Vagina (tissue), 2 donors: Measurements from ENCODE around the gene WRAP53.
"Not testable (repeated sequence)": the region's sequence is repeated elsewhere in the genome, so short reads cannot be mapped to it uniquely, and the experiment has no call there.

ENCODE experiments used
- CTCF ChIP-seq, 3 experiments: fragments of 450-650 bp in 2 of 3; fragments of 200-600 bp in 1 of 3; sonication (generic) in 1 of 3; IDR thresholded peaks; one replicate each; pipeline ENCODE4 v1.5.1; 2017 to 2019; ENCODE audit warnings: antibody characterized with exemption in 3 of 3, mild to moderate bottlenecking in 2 of 3, moderate library complexity in 2 of 3
- POLR2A ChIP-seq, 2 donors: fragments of 450-650 bp; IDR thresholded peaks; one replicate each; pipeline ENCODE4 v1.6.1; 2017; ENCODE audit warnings: antibody characterized with exemption in 2 of 2, mild to moderate bottlenecking in 2 of 2, moderate library complexity in 2 of 2
- POLR2AphosphoS5 ChIP-seq, 2 donors: sonication (generic); formaldehyde crosslinking; IDR thresholded peaks; one replicate each; pipeline ENCODE4 v1.9.0; 2017; ENCODE audit warnings: antibody characterized with exemption in 2 of 2, mild to moderate bottlenecking in 2 of 2, low read depth in 1 of 2; ENCODE audit not compliant: insufficient read depth in 1 of 2

DNA sequence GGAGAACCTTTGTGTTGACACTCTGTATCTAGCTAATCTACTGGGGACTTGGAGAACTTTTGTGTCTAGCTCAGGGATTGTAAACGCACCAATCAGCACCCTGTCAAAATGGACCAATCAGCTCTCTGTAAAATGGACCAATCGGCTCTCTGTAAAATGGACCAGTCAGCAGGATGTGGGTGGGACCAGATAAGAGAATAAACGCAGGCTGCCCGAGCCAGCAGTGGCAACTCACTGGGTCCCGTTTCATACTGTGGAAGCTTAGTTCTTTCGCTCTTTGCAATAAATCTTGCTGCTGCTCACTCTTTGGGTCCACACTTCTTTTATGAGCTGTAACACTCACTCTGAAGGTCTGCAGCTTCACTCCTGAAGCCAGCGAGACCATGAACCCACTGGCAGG lies 46.6 kb upstream of the WRAP53 start:
- TF ChIP-seq CTCF (IDR thresholded peaks at IDR 0.05); POLR2A (IDR thresholded peaks at IDR 0.05); POLR2AphosphoS5 (IDR thresholded peaks at IDR 0.05; ENCODE audit: insufficient read depth in 1 of 2, low read depth in 1 of 2): not testable (repeated sequence)
